GM12892 (cell line): ENCODE measurements around the gene COL20A1.

Experiments
- POLR2A ChIP-seq: IDR thresholded peaks from 2 replicates; pipeline ENCODE4 v1.6.1; 2011; ENCODE audit warnings: low read depth, low read length, control low read depth
- POLR2AphosphoS5 ChIP-seq: IDR thresholded peaks from 2 replicates; pipeline ENCODE4 v1.6.1; 2011; ENCODE audit warnings: low read depth, low read length, control low read depth

DNA sequence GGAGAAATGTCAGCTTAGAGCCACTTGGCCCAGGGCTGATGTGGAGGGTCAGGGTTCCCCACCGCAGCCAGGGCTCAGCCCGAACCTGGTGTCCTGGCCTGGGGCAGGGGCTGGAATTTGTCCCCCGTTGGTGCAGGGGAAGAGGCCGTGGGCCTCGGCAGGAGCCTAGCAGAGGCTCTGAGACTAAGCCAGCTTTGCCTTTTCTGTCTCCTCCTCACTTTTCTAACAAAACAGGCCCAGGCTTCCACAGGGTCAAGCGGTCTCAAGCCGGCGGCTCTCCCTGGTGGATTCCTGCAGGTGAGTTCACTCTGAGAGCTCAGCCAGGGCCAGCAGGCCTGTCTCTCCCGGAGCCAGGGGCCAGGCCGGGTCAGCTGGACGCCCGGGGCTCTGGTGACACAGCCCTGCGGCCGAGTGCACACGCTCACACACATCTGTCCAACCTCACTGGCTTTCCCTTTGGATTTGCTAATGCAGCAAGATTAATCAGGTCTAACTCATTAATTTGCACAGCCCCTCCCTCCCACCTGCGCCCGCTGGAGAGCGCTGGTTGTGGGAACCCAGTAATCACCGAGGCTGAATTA is 71.1 kb downstream of the COL20A1 start:
- TF ChIP-seq POLR2AphosphoS5 = no peak
- no peak for TF ChIP-seq POLR2A
